ENCODE measurements around the gene HMX3.

HMX3 gene

DNA sequence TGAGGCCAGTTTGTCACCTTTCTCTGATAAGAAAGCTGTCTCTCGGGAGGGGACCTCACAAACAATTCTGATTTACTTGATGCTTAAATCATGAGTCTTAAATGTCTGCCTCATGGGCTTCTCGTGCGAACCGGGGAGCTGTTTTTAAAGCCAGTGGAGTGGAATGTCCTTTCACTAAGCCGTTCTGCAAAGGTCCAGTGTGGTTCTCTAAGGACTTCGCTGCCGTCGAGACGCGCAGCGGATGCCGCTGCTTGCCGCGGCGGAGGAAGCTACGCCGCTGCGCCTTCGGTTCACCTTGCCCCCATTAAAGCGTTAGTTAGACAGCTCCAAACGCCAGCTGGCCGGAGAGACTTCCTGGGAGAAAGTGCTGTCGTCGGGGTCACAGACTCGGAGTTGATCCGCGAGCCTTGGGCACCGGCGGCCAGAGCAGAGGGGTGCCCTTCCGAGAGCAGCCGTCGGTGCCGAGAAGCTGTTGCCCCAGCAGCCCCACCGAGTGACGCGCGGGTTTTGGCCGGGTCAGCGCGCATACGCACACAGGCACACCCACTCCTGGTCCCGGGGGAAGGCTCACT is 1.3 kb upstream of the HMX3 start:
- DNase-seq (ENCODE audit: low read depth, low spot score) = no peak

DNA sequence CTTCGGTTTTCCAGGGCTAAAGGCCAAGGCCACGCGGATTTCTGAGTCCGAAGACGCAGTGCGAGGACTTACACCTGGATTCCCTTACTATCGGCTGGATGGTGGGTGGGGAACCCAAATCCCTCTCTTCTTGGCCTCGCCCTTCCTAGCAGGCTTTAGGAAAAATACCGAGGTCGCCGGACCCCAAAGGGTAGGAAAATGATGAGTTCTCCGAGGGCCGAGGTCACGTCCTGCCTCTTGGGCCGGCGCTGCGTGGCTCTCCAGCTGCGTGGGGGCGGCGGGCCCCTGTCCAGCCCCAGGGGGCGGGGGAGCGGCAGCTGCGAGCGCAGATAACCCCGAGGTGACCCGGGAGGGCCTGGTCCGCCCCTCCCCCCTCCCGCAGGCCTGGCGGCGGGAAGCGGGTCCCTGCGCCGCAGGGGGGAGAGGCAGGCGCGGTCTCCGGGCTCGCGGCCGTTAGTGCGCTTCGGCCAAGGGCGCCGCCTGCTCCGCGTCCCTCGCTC is 805 bp upstream of the HMX3 start:
- no peak for DNase-seq (ENCODE audit: low read depth, low spot score)

DNA sequence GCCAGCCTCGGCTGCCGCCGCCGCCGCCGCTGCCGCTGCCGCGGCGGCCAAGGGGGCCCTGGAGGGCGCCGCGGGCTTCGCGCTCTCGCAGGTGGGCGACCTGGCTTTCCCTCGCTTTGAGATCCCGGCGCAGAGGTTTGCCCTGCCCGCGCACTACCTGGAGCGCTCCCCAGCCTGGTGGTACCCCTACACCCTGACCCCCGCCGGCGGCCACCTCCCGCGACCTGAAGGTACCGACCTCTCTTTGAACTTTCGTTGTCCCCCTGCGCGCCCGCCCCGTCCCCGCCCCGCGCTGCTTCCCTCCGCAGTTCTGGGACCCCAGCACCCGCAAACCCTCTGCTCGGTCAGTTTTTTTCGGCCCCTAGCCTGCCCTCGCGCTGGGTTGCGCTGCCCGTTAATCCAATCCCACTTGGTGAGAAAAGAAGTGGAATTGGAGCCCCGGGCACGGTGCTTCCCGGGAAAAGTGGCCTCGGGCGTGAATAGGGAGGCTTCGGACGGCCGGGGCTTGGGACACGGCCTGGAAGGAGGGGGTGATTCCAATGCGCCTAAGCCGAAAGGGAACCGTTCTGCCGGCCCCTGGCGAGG is 543 bp downstream of the HMX3 start:
- DNase-seq (ENCODE audit: low read depth, low spot score) = no peak

GRCh38 chr10:123136806-123137642 is 1.3 kb downstream of the HMX3 start:
- no peak for DNase-seq (ENCODE audit: low read depth, low spot score)

GRCh38 chr10:123139165-123139520 is 3.4 kb downstream of the HMX3 start:
- no peak for DNase-seq (ENCODE audit: low read depth, low spot score)

DNA sequence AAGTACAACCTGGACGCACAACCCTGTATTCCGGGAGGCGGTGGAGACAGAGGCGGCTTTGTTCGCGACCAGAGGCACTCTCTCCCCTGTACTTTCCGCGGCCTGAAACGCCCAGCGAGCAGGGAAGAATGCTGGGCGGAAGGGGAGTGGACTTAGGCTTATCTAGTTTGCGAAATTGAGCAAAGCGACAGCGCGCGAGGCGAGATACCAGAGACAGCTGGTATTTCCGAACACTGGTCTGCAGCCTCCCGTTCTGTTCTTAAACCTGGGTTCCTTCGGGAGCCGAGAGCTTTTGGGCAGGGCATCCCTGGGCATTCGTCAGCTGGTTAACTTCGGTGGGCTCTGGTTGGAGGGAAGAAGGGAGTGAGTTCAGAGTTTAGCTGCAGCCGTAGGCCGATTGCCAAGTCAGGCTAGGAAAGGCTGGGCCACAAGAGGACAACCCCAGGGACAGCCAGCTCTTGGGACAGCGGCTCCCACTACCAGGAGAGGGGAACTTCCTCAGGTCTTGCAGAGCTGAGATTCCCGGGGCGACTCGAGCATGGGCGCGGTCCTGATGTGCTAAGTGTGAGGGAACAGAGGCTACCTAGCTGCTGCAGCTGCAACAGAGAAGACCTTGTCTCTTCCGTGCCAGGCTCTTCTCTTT is 3.9 kb downstream of the HMX3 start:
- DNase-seq (ENCODE audit: low read depth, low spot score) = no peak

DNA sequence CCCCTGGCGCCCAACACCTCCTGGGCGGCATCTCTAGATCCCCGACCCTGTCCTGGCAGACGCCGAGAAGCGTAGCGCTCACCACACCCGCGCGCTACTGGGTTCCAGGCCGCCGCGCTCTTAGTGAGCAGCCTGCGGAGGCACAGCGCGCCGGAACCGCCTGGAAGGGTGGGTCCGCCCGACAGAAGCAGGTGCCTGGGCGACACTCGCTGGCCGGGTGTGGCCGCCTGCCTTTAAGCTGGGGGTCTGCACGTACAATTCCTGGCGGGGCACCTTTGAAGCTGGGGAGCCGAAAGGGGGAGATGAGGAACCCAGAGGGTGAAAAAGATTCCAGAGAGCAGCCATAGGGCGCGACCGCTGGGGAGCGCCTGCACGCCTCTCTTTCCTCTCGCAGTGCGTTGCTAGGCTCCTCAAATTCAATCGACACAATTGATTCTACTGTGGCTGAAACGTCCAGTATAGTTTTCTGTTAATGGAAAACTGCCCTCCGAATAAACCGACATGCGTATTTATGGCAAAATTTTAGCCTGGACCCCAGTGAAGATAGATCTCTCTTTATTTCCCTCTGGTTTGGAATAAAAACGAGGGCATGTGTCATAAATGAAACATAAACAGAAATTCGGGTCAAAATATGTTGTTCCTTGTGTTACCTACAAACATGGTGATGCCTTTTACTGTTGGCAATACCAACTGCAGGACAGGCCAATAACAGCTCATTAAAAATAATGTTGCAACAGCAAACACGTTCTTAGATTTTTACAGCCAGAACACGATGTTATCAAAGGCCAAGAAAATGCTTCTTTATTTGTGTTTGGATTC is 4.6 kb downstream of the HMX3 start:
- no peak for DNase-seq (ENCODE audit: low read depth, low spot score)

DNA sequence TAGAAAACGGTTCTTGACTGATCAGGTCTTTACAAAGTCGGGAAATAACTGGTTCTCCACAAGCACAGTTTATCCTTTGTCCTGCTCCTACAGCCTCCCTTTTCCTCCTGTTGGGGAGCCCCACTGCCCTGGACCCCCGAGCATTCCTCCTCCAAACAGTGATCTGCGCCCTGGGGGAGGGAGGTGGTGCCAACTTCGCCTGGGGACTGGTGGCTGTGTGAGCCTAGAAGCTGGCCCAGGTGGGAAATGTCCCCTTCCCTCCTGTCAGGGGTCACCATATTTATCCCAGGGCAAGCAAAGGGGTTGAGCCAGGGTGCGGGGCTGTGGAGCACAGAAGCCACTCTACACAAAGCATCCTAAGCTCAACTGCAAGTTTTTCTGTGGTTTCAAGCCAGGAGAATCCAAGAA is 5.2 kb downstream of the HMX3 start:
- no peak for DNase-seq (ENCODE audit: low read depth, low spot score)

- no peak for DNase-seq (ENCODE audit: low read depth, low spot score)
Observed at GRCh38 chr10:123141791-123142700, 6.3 kb downstream of the HMX3 start.

- no peak for DNase-seq (ENCODE audit: low read depth, low spot score)
Observed at GRCh38 chr10:123142701-123143161, 7.0 kb downstream of the HMX3 start.

DNA sequence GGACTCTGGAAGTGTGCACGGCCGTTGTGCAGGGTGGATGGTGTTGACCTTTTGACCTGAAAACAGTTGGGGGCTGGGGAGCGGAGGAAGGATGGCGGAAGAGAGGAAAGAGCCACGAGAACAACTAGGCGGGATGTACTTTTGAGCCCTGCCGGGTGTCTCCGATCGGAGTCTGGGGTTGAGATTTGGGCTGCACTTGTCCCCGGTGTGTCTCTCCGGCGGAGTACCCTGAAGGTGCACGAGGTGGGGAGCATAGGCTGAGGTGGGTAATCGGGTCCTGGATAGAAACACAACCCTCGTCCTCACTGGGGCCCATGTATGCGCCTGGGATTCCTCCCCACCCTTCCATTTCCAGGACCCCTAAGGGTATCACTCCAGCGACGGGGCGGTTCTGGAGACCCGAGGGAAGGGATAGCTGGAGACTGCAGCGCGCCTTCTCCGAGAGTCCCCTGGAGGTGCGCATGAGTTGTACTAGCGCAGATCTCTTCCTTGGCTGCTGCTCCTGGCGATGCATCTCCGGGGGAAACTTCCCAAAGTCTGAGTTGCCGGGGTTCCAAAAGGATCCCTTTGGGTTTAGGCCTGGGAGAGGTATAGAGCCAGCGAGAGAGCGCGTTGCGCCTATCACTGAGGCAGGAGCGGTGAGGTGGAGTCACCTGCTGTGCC is 7.5 kb downstream of the HMX3 start:
- DNase-seq (ENCODE audit: low read depth, low spot score) = no peak

DNA sequence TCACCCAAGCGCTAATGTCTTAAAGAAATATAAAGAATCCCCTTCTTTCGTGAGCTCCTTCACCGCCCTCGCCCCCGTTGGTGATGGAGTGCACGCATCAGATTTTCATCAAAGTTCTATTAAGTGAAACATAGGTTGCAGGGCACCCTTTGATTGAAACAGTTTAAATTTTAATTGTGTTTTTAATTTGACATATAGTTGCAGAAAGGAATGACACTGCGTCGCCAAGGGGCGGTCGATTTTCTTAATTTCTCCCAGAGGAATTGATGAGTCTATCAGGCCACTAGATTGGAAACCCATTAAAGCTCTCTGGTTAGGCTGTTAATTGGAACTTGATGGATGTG is 8.0 kb downstream of the HMX3 start:
- no peak for DNase-seq (ENCODE audit: low read depth, low spot score)

GRCh38 chr10:123144697-123145541 is 9.1 kb downstream of the HMX3 start:
- DNase-seq (ENCODE audit: low read depth, low spot score) = no peak

- no peak for DNase-seq (ENCODE audit: low read depth, low spot score)
Observed at GRCh38 chr10:123145542-123146012, 9.8 kb downstream of the HMX3 start.

- DNase-seq (ENCODE audit: low read depth, low spot score) = no peak
Observed at GRCh38 chr10:123146013-123146893, 10.5 kb downstream of the HMX3 start.

- DNase-seq (ENCODE audit: low read depth, low spot score) = no peak
Observed at GRCh38 chr10:123146894-123147634, 11.3 kb downstream of the HMX3 start.
